Glomerular endothelial cell (primary cell): Measurements from ENCODE around the gene OR51B4. TPM values are rescaled to one million over a fixed set of nuclear protein-coding genes. Genes with fewer than 3 reads are reported as not detected.
"Not testable (repeated sequence)": the region's sequence is repeated elsewhere in the genome, so short reads cannot be mapped to it uniquely, and the experiment has no call there.

Source experiments
- DNase-seq: peaks from one replicate; pipeline ENCODE4 v3.0.0-alpha.2; 2011; ENCODE audit warnings: low read depth, low spot score; ENCODE audit errors: extremely low read depth
- total RNA-seq: library from RNA; depleted of rRNA; stranded (reverse); fragments of >200 nt; gene quantifications from 2 replicates; pipeline ENCODE4 v1.2.3, GENCODE V29; 2015

The OR51B4 gene, protein sequence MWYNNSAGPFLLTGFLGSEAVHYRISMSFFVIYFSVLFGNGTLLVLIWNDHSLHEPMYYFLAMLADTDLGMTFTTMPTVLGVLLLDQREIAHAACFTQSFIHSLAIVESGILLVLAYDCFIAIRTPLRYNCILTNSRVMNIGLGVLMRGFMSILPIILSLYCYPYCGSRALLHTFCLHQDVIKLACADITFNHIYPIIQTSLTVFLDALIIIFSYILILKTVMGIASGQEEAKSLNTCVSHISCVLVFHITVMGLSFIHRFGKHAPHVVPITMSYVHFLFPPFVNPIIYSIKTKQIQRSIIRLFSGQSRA
- not detected in 2 replicates for total RNA-seq

DNA sequence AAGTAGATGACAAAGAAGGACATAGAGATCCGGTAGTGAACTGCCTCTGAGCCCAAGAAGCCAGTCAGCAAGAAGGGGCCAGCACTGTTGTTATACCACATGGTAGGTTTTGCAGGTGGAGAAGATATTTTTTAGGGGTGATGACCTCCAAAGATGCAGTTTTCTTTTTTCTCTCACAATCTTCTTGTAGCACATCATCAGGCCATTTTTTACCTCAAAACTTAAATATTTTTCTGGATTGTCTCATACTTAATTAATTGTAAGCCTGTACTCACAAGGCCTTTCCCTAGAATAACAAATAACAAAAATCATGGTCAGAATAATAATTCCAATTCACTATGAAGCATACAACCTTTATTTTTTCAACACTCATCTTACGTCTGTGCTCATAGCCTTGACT is at the start of gene OR51B4:
OR51B4 (minus strand) TSS at position 101 of the 400 bp plus-strand sequence; CDS start at position 101, 0 bp downstream.
- DNase-seq = no peak

- no peak for DNase-seq
Measured at GRCh38 chr11:5351208-5351607, 49.5 kb upstream of the OR51B4 start, which contains the start of gene OR51B6. Gene OR51B6, plus strand, starts transcription at chr11:5351508. Its CDS starts 0 bp downstream, at chr11:5351508.

DNA sequence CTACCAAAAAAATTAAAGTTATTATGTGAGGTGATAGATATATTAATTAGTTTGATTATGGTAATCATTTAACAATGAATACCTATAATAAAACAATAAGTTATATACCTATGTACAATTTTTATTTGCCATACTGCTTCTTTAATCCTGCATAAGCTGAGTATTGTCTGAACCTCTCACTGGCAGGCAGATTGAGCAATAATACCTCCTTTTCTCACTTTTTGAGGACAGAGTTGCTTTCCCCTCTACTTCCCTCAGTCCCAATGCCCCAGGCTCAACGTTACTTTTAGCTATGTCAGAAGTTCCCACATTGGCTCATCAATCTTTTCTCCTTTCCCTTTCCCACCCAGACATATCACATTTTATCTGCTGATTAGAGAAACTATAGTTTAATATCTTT is 47.8 kb upstream of the OR51B4 start:
- DNase-seq = no peak

DNA sequence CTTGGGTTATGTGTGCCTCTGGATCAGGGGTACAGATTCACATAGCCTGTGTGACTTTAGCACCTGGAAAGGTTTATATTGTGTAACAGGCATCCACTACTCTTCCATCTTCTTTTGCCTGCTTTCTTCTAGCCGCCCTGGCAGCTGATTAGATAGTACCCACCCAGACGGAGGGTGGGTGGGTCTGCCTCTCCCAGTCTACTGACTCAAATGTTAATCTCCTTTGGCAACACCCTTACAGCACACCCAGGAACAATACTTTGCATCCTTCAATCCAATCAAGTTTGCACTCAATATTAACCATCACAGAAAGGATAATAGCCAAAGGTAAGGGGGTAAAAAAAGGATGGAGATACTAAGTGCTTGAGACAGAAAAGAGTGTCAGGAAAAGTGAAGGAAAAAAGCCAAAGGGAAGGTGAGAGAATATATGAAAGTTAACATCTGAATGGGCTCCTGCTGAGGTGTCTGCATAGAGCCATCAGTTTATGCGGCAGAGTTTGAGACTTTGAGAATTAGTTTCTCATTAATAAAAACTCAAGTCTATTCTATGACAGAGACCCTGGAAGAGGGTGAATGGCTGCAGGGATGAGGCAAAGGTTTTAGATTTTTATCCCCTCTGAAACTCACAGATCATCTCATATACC is 46.9 kb upstream of the OR51B4 start:
- no peak for DNase-seq

DNA sequence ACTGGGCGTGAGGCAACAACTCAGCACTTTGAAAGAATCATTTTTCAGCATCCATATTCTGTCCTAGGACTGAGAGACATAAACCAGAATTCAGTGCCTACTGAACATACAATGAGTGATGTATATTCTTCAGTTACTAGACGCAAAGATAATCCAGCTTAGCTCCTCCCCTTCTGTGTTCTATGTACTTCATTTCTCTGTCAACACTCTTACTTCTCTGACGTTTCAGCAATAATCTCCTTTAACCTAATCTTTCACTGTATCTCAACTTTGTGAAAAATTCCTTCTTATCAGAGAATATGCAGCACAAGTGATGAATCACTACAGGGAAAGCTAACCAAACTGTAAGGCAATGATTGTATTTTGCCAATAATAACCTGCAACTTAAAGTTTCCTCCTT is 44.1 kb upstream of the OR51B4 start:
- DNase-seq = no peak

DNA sequence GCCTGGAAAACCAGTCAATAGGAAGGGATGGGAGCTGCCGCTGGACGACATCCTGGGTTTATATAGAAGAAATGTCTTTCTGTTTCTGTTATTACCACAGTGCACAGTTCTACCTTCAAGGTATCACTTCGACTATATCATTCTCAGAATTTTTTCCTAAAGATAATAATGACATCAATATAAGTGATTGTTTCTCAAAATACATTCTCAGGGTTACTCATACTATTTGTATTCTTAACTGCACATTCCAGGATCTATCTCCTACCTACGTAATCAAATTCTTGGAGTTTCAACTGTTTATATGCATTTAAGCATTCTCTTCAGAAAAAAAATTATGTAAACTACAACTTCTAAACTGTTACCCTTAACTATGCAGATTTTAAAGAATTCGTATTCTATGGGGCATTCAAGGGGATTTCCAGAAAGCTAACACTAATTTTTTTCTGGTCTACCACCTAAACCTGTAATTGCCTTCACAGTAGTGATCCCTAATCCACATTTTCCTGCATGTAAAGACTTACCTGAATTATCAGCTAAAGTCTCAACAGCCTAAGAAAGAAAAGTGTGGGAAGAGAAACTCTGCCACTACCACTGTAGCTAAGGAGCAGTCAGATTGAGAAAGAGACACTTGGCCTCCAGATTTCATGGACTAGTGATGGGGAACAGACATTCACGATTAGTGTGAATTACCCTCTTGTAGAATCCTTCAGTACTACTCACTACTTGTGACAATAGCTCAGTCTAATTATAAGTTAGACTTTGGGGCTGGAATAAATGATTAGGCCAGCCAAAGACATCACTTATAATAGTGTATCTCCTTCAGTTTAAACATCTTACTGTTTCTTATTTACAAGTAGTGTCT is 42.0 kb upstream of the OR51B4 start, which contains the start of gene OR51B5:
OR51B5 (minus strand) TSS at position 51 of the 862 bp plus-strand sequence; CDS start at position 51, 0 bp downstream.
- no peak for DNase-seq

DNA sequence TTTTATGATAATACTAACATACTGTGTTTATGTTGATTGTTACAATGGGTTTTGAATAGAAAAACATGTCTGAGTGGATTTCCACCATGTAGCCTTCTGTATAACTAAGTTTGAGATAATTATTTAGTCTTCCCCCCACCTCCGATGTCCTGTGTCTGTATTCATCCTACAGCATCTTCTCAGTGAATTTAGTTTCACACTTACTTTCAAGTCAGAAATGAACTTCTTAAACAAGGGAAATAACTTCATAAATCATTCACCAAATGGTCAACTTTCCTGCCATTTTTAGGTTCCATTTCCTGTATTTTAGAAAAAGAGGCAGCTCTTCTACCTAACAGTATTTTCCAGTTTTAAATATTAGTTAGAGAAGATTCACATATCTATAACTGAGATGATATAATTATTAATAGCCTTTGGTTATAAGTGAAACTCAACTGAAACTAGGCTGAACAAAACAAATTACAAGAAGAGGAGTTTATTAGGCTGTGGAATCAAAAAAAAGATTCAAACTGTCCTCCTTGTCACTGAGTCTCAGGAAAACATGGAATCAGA is 38.1 kb upstream of the OR51B4 start:
- no peak for DNase-seq

- not testable (repeated sequence) for DNase-seq
Measured at GRCh38 chr11:5337253-5337652, 35.5 kb upstream of the OR51B4 start.

GRCh38 chr11:5336331-5336730 is 34.6 kb upstream of the OR51B4 start:
- DNase-seq = no peak

GRCh38 chr11:5335170-5335569 is 33.4 kb upstream of the OR51B4 start:
- no peak for DNase-seq

- DNase-seq = no peak
Measured at GRCh38 chr11:5324197-5324596, 22.5 kb upstream of the OR51B4 start, which contains the start of gene OR51B2. Gene OR51B2, minus strand, starts transcription at chr11:5324297. Its CDS starts 0 bp downstream, at chr11:5324297.

DNA sequence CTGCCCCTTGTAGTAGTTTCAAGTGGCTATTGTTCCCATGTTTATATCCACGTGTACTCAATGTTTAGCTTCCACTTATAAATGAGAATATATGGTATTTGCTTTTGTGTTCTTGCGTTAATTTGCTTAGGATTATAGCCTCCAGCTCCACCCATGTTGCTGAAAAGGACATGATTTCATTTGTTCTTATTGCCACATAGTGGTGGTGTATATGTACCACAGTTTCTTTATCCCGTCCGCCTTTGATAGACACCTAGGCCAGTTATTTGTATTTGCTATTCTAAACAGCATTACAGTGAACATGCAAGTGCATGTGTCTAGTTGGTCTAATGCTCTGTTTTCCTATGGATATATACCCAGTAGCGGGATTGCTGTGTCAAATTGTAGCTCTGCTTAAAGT is 15.5 kb upstream of the OR51B4 start:
- no peak for DNase-seq

- not testable (repeated sequence) for DNase-seq
Measured at GRCh38 chr11:5313326-5314023, 11.7 kb upstream of the OR51B4 start.

GRCh38 chr11:5310423-5310822 is 8.7 kb upstream of the OR51B4 start:
- DNase-seq = no peak

DNA sequence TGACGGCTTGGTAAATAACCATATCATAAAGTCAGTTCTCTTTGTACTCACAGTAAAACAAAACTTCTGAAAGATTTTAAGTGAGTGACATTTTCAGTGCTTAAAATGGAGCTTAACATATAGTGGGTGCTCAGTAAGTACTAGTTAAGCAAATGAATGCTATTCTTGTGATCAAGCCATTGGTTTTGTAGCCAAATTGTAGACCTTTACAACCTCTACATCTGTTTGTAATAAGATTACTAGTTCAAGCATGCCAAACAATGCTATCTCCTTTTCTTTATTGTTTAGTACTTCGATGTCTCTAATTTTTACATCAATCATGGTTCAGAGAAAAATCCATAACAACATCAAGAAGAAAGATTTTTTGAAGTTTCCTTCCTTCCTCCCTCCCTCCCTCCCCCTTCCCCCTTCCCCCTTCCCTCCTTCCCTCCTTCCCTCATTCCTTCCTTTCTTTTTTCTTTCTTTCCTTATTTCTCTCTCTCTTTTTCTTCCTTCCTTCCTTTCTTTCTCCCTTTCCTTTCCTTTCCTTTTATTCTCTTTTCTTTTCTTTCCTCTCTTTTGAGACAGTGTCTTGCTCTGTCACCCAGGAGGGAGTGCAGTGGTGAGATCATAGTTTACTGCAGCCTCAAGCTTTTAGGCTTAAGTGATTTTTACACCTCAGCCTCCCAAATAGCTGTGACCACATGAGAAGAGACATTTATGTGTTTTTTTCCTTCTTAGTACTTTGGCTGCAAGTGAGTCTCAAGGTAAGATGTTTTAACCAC is 5.7 kb upstream of the OR51B4 start:
- no peak for DNase-seq

- no peak for DNase-seq
Measured at GRCh38 chr11:5304046-5304445, 2.3 kb upstream of the OR51B4 start.

- DNase-seq = no peak
Measured at GRCh38 chr11:5303626-5304025, 1.9 kb upstream of the OR51B4 start.

- DNase-seq = no peak
Measured at GRCh38 chr11:5300251-5300650, 1.5 kb downstream of the OR51B4 start.

DNA sequence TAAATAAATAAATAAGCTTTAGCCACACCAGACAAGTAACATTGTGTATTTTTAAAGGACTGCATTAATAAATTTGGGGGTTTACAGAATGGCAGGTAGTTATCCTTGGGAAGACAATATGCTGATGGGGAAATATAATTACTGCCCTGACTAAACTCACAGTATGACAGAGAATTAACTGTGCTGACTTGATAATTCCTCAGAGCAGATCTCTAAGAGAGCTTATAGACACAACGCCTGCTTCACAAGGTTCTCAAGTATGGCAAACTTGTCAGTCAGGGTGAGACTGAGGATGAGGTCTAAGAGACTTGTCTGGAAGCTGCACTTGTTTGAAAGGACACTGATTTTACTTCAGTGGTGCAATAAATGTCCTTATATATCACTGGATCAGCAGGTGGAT is 3.3 kb downstream of the OR51B4 start:
- no peak for DNase-seq
